ENCODE data around the gene CARMIL1.

CARMIL1 gene

GRCh38 chr6:25485821-25486534 is 206.8 kb downstream of the CARMIL1 start:
- DNase-seq (ENCODE audit: low read depth), result peak; percentile 13
- no peak for TF ChIP-seq CTCF (conservative IDR thresholded peaks at IDR 0.05; ENCODE audit: control insufficient read depth, insufficient read depth, low read depth, low read length)

GRCh38 chr6:25486550-25486949 is 207.4 kb downstream of the CARMIL1 start:
- no peak overlapping the region for H3K4me3 ChIP-seq (ENCODE audit: control insufficient read depth, low read depth, low read length)
- no peak for DNase-seq (ENCODE audit: low read depth)
- TF ChIP-seq CTCF (conservative IDR thresholded peaks at IDR 0.05; ENCODE audit: control insufficient read depth, insufficient read depth, low read depth, low read length), result no peak

More at GRCh38 chr6:25485821-25486534, 206.8 kb downstream of the CARMIL1 start:
- H3K4me3 ChIP-seq (ENCODE audit: control insufficient read depth, low read depth, low read length), result no peak overlapping the region

- H3K4me3 ChIP-seq (ENCODE audit: control insufficient read depth, low read depth, low read length), result no peak overlapping the region
- no peak for TF ChIP-seq CTCF (conservative IDR thresholded peaks at IDR 0.05; ENCODE audit: control insufficient read depth, insufficient read depth, low read depth, low read length)
- no peak for DNase-seq (ENCODE audit: low read depth)
Observed at GRCh38 chr6:25487012-25487411, 207.8 kb downstream of the CARMIL1 start.

GRCh38 chr6:25488156-25488555 is 209.0 kb downstream of the CARMIL1 start:
- no peak for DNase-seq (ENCODE audit: low read depth)
- H3K4me3 ChIP-seq (ENCODE audit: control insufficient read depth, low read depth, low read length), result no peak overlapping the region
- TF ChIP-seq CTCF (conservative IDR thresholded peaks at IDR 0.05; ENCODE audit: control insufficient read depth, insufficient read depth, low read depth, low read length), result no peak

GRCh38 chr6:25489399-25489798 is 210.2 kb downstream of the CARMIL1 start:
- H3K4me3 ChIP-seq (ENCODE audit: control insufficient read depth, low read depth, low read length), result no peak overlapping the region
- DNase-seq (ENCODE audit: low read depth), result no peak
- no peak for TF ChIP-seq CTCF (conservative IDR thresholded peaks at IDR 0.05; ENCODE audit: control insufficient read depth, insufficient read depth, low read depth, low read length)

- peak; percentile 90 for TF ChIP-seq CTCF (conservative IDR thresholded peaks at IDR 0.05; ENCODE audit: control insufficient read depth, insufficient read depth, low read depth, low read length)
- peak; percentile 81 for DNase-seq (ENCODE audit: low read depth)
- no peak overlapping the region for H3K4me3 ChIP-seq (ENCODE audit: control insufficient read depth, low read depth, low read length)
Observed at GRCh38 chr6:25490018-25490801, 211.0 kb downstream of the CARMIL1 start.

Measured in fibroblast of mammary gland (primary cell).